ENCODE results near the gene APOL1. TPM values are rescaled to one million over a fixed set of nuclear protein-coding genes. Genes with fewer than 3 reads are reported as not detected.

APOL1 gene
- total RNA-seq, 1 experiment from 2014 or later = 33.0 TPM

GRCh38 chr22:36294801-36295200 is 41.9 kb downstream of the APOL1 start:
- DNase-seq = no peak
- no peak overlapping the region for H3K4me3 ChIP-seq
- no peaks in the 10 kb centered on the region for H3K9me2 ChIP-seq (ENCODE audit: insufficient read depth)
- peaks cover 60% of the 10 kb centered on the region for H4K20me1 ChIP-seq (ENCODE audit: insufficient read depth)
- TF ChIP-seq CTCF (conservative IDR thresholded peaks at IDR 0.05) = no peak
- no peak for TF ChIP-seq EZH2 (IDR thresholded peaks at IDR 0.05; ENCODE audit: low read depth)
- peaks cover 82% of the 10 kb centered on the region for H3K36me3 ChIP-seq (ENCODE audit: low read depth)
- no peaks in the 10 kb centered on the region for H3K27me3 ChIP-seq (ENCODE audit: insufficient read depth, low read depth)
- H3K4me2 ChIP-seq = no peak overlapping the region
- H3K27ac ChIP-seq = no peak overlapping the region
- no peak overlapping the region for H2AFZ ChIP-seq
- intact Hi-C loops (cut with micrococcal nuclease; ENCODE audit: unreplicated experiment) = no loop called here
- H3K9me3 ChIP-seq (ENCODE audit: insufficient read depth, low read depth) = no peaks in the 10 kb centered on the region
- BruUV-seq (replicated peaks) = no TSS peak
- ChIA-PET POLR2A (ENCODE audit: unreplicated experiment) (no interaction called here), CTCF (interaction anchor here (0.7 kb wide), 1 partner anchor 14 kb away, joined by 3 read pairs; no protein-coding TSS in a partner anchor)
- H3K4me1 ChIP-seq (replicated peaks; ENCODE audit: insufficient read depth) = no peaks in the 10 kb centered on the region
- peaks cover 88% of the 10 kb centered on the region for H3F3A ChIP-seq (ENCODE audit: insufficient read depth, low read depth)
- H3K79me2 ChIP-seq (ENCODE audit: low read depth) = peaks cover 17% of the 10 kb centered on the region; the same call in 1 of the 2 replicates

- no TSS peak for BruUV-seq (replicated peaks)
- ChIA-PET POLR2A (ENCODE audit: unreplicated experiment) (interaction anchor here (0.8 kb wide), 1 partner anchor 81 kb away, joined by 6 read pairs; no protein-coding TSS in a partner anchor), CTCF (interaction anchor here (0.7 kb wide), 1 partner anchor 14 kb away, joined by 3 read pairs; no protein-coding TSS in a partner anchor)
- no peak overlapping the region for H3K4me3 ChIP-seq
- no peaks in the 10 kb centered on the region for H3K27me3 ChIP-seq (ENCODE audit: insufficient read depth, low read depth)
- H3F3A ChIP-seq (ENCODE audit: insufficient read depth, low read depth) = peaks cover 89% of the 10 kb centered on the region
- no peak for TF ChIP-seq EZH2 (IDR thresholded peaks at IDR 0.05; ENCODE audit: low read depth)
- no peak for TF ChIP-seq CTCF (conservative IDR thresholded peaks at IDR 0.05)
- H3K4me1 ChIP-seq (replicated peaks; ENCODE audit: insufficient read depth) = no peaks in the 10 kb centered on the region
- H3K36me3 ChIP-seq (ENCODE audit: low read depth) = peaks cover 85% of the 10 kb centered on the region
- no peaks in the 10 kb centered on the region for H3K9me2 ChIP-seq (ENCODE audit: insufficient read depth)
- no peak overlapping the region for H3K4me2 ChIP-seq
- no peak overlapping the region for H3K27ac ChIP-seq
- H2AFZ ChIP-seq = no peak overlapping the region
- H3K79me2 ChIP-seq (ENCODE audit: low read depth) = peaks cover 20% of the 10 kb centered on the region
- no peak for DNase-seq
- intact Hi-C loops (cut with micrococcal nuclease; ENCODE audit: unreplicated experiment) = no loop called here
- no peaks in the 10 kb centered on the region for H3K9me3 ChIP-seq (ENCODE audit: insufficient read depth, low read depth)
- peaks cover 63% of the 10 kb centered on the region for H4K20me1 ChIP-seq (ENCODE audit: insufficient read depth)
Measured at GRCh38 chr22:36295247-36295646, 42.3 kb downstream of the APOL1 start.

GRCh38 chr22:36296690-36297089 is 43.8 kb downstream of the APOL1 start:
- Histone ChIP-seq H3K4me2 (no peak overlapping the region), H3K9me3 (ENCODE audit: insufficient read depth, low read depth) (no peaks in the 10 kb centered on the region), H3K4me1 (replicated peaks; ENCODE audit: insufficient read depth) (no peaks in the 10 kb centered on the region), H4K20me1 (ENCODE audit: insufficient read depth) (peaks cover 75% of the 10 kb centered on the region), H3K27me3 (ENCODE audit: insufficient read depth, low read depth) (no peaks in the 10 kb centered on the region), H3K4me3 (no peak overlapping the region), H3K79me2 (ENCODE audit: low read depth) (peaks cover 29% of the 10 kb centered on the region), H3F3A (ENCODE audit: insufficient read depth, low read depth) (peaks cover 96% of the 10 kb centered on the region), H3K9me2 (ENCODE audit: insufficient read depth) (no peaks in the 10 kb centered on the region), H2AFZ (no peak overlapping the region), H3K36me3 (ENCODE audit: low read depth) (peaks cover 97% of the 10 kb centered on the region), H3K27ac (no peak overlapping the region)
- TF ChIP-seq CTCF (conservative IDR thresholded peaks at IDR 0.05) (no peak), EZH2 (IDR thresholded peaks at IDR 0.05; ENCODE audit: low read depth) (no peak)
- no TSS peak for BruUV-seq (replicated peaks)
- intact Hi-C loops (cut with micrococcal nuclease; ENCODE audit: unreplicated experiment) = no loop called here
- ChIA-PET CTCF (interaction anchor here (0.6 kb wide), 2 partner anchors 11 to 82 kb away, joined by 4 to 24 read pairs; no protein-coding TSS in a partner anchor), POLR2A (ENCODE audit: unreplicated experiment) (no interaction called here)
- no peak for DNase-seq

Measured in PC-9 (cell line).